B cell (primary cell): ENCODE measurements around the gene TALDO1. TPM values are rescaled to one million over a fixed set of nuclear protein-coding genes. Genes with fewer than 3 reads are reported as not detected.

Experiments used
- ATAC-seq: fragments of 200-7000 bp; cut with Tn5 transposase; one replicate; pipeline ENCODE4 v1.10.0; 2021; ENCODE audit warnings: low read depth, mild to moderate bottlenecking, moderate number of reproducible peaks, moderate library complexity
- CTCF ChIA-PET: fragments of 350-600 bp; sonication (Branson Sonifier 250); formaldehyde crosslinking; loops from one replicate; lab custom pipeline; 2021; ENCODE audit warnings: antibody characterized with exemption, inconsistent platforms; lab: Charles Lee
- POLR2A ChIA-PET: fragments of 350-600 bp; sonication (Branson Sonifier 250); formaldehyde crosslinking; loops from one replicate; lab custom pipeline; 2021; ENCODE audit warnings: antibody characterized with exemption; lab: Charles Lee
- DNase-seq: peaks from one replicate; pipeline ENCODE4 v3.0.0; 2013
- H2AFZ ChIP-seq: 2 replicates; pipeline ENCODE4 v1.6.1; 2012; ENCODE audit warnings: mild to moderate bottlenecking, low read depth, low read length; ENCODE audit not compliant: insufficient read depth, poor library complexity, severe bottlenecking
- H3K27ac ChIP-seq, 2 donors: 1 replicate in 1 of 2; 2 replicates in 1 of 2; pipeline ENCODE4 v1.5.1; 2012 to 2013; ENCODE audit warnings: low read length in 2 of 2, mild to moderate bottlenecking in 2 of 2, moderate library complexity in 1 of 2
- H3K27me3 ChIP-seq, 4 experiments: fragments of 200-600 bp in 1 of 4; sonication (generic) in 1 of 4; replicated peaks in 1 of 4; 1 replicate in 2 of 4; 2 replicates in 2 of 4; pipeline versions ENCODE4 v1.6.1 to v1.7.0; 2013 to 2016; ENCODE audit warnings: low read length in 3 of 4, mild to moderate bottlenecking in 2 of 4, mixed read lengths in 1 of 4, moderate library complexity in 1 of 4; ENCODE audit not compliant: insufficient read depth in 4 of 4, control insufficient read depth in 3 of 4; ENCODE audit errors: control extremely low read depth in 1 of 4
- H3K36me3 ChIP-seq, 2 experiments: replicated peaks in 1 of 2; 1 replicate in 1 of 2; 2 replicates in 1 of 2; pipeline versions ENCODE4 v1.6.1 to v1.7.1; 2013; ENCODE audit warnings: low read length in 1 of 2; ENCODE audit not compliant: insufficient read depth in 2 of 2, control insufficient read depth in 1 of 2; ENCODE audit errors: control extremely low read depth in 1 of 2, extremely low read depth in 1 of 2
- H3K4me1 ChIP-seq, 2 donors: fragments of 200-600 bp in 1 of 2; sonication (generic) in 1 of 2; 1 replicate in 1 of 2; 2 replicates in 1 of 2; pipeline versions ENCODE4 v1.5.1 to v1.6.1; 2013 to 2017; ENCODE audit warnings: low read length in 2 of 2; ENCODE audit not compliant: control insufficient read depth in 2 of 2, insufficient read depth in 2 of 2
- H3K4me2 ChIP-seq: replicated peaks from 2 replicates; pipeline ENCODE3; 2012; ENCODE audit warnings: mild to moderate bottlenecking, low read depth, low read length; ENCODE audit not compliant: poor library complexity, severe bottlenecking
- H3K4me3 ChIP-seq, 5 experiments: fragments of 200-600 bp in 1 of 5; sonication (generic) in 1 of 5; 1 replicate in 3 of 5; 2 replicates in 2 of 5; pipeline versions ENCODE4 v1.5.1 to v1.7.0; 2011 to 2016; ENCODE audit warnings: low read length in 4 of 5, mild to moderate bottlenecking in 4 of 5, low read depth in 2 of 5, control low read depth in 1 of 5, moderate library complexity in 1 of 5; ENCODE audit not compliant: insufficient read depth in 1 of 5; ENCODE audit errors: control extremely low read depth in 1 of 5, extremely low read depth in 1 of 5
- H3K79me2 ChIP-seq: fragments of 200-600 bp; sonication (generic); one replicate; pipeline ENCODE4 v1.6.0; 2016; ENCODE audit warnings: low read length; ENCODE audit not compliant: control insufficient read depth, insufficient read depth
- H3K9ac ChIP-seq: fragments of 200-600 bp; sonication (generic); 2 replicates; pipeline ENCODE4 v1.6.1; 2017; ENCODE audit warnings: mild to moderate bottlenecking, low read length, moderate library complexity
- H3K9me3 ChIP-seq, 3 donors: one replicate each; pipeline versions ENCODE4 v1.6.1 to v1.7.1; 2013; ENCODE audit warnings: low read length in 2 of 3; ENCODE audit not compliant: control insufficient read depth in 2 of 3, insufficient read depth in 1 of 3; ENCODE audit errors: control extremely low read depth in 1 of 3
- H4K20me1 ChIP-seq: 2 replicates; pipeline ENCODE4 v1.6.0; 2012; ENCODE audit warnings: mild to moderate bottlenecking, low read length; ENCODE audit not compliant: insufficient read depth, control insufficient read depth, poor library complexity, severe bottlenecking
- H3K27ac Mint-ChIP-seq: one replicate; pipeline ENCODE4 v1.8.0; 2021; ENCODE audit warnings: mixed read lengths
- H3K27me3 Mint-ChIP-seq: one replicate; pipeline ENCODE4 v1.8.0; 2021; ENCODE audit warnings: mixed read lengths
- H3K4me1 Mint-ChIP-seq: one replicate; pipeline ENCODE4 v1.8.0; 2021; ENCODE audit warnings: mixed read lengths
- H3K4me3 Mint-ChIP-seq: one replicate; pipeline ENCODE4 v1.8.0; 2021; ENCODE audit warnings: mixed read lengths
- H3K9me3 Mint-ChIP-seq: one replicate; pipeline ENCODE4 v1.8.0; 2022; ENCODE audit warnings: mixed read lengths; ENCODE audit not compliant: insufficient read depth
- EZH2 ChIP-seq: IDR thresholded peaks from 2 replicates; pipeline ENCODE4 v1.6.1; 2012; ENCODE audit warnings: borderline replicate concordance, low read depth, mild to moderate bottlenecking, moderate library complexity, low read length; ENCODE audit not compliant: insufficient read depth, poor library complexity, severe bottlenecking
- WGBS: methylation state at CpG from one replicate; pipeline ENCODE4 v1.1.5; 2013; ENCODE audit warnings: missing lambda C conversion rate; ENCODE audit not compliant: insufficient coverage; 5-methylcytosine and 5-hydroxymethylcytosine counted together
- intact Hi-C: fragments of 100-400 bp; cut with micrococcal nuclease; formaldehyde crosslinking; loops from one replicate; pipeline ENCODE4 v1.10.0; 2022
- polyA plus RNA-seq: library from polyadenylated mRNA; depleted of rRNA; stranded (reverse); fragments of >200 nt; gene quantifications from 2 replicates; pipeline ENCODE4 v1.2.3, GENCODE V29; 2012
- total RNA-seq, 2 donors: library from RNA; stranded (reverse); fragments of 120-200 nt in 1 of 2; gene quantifications; 1 replicate in 1 of 2; 2 replicates in 1 of 2; pipeline versions ENCODE4 v1.2.3 to v1.2.4, GENCODE V29; 2013 to 2022
- TF ChIP-seq, protein P1 (sequence below): fragments of 200-600 bp; IDR thresholded peaks from one replicate; pipeline ENCODE4 v1.8.0; 2022; ENCODE audit warnings: antibody characterized with exemption, mild to moderate bottlenecking

The TALDO1 gene
- total and polyA plus RNA-seq, 2 donors (not counting 1 experiment from before 2014, with no cell fraction given): 82.4 to 116 TPM

DNA sequence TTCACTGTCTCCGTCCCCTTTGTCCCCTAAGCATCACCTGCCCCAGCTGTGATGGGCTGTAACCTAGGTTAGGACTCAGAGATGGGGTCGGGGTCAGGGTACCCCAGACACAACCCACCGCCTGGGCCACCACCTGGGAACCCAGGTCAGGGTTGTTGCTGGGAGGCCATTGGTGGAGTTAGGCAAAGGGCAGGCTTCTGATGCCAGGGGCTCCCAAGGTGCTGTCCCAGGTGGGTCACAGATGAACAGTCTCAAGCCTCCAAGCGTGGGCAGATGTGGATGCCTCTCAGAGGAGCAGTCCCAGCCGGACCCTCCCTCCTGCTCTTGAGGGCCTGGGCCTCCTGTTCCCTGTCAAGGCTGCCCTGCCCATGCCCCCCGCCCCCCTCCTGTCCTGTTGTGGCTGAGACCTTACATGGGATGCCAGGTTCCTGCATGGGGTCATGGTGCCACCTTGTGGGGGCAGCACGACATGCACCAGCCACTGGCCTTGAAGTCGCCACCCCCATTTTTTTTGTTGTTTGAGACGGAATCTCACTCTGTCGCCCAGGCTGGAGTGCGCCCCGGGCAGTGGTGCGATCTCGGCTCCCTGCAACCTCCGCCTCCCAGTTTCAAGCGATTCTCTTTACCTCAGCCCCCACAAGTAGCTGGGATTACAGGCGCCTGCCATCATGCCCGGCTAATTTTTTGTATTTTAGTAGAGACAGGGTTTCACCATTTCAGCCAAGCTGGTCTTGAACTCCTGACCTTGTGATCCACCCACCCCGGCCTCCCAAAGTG lies 17.9 kb downstream of the TALDO1 start:
- Histone ChIP-seq H3K36me3 (peaks cover 2 to 46% of the 10 kb centered on the region in 2 experiments), H2AFZ (no peak overlapping the region), H3K79me2 (no peaks in the 10 kb centered on the region), H3K27me3 (no peaks in the 10 kb centered on the region), H3K4me1 (no peaks in the 10 kb centered on the region), H3K27ac (peak overlapping the region in 1 of 2 donors; percentile 12), H3K9ac (no peak overlapping the region), H4K20me1 (peaks cover 17% of the 10 kb centered on the region), H3K9me3 (no peaks in the 10 kb centered on the region), H3K4me2 (no peak overlapping the region), H3K4me3 (no peak overlapping the region)
- TF ChIP-seq, protein P1, sequence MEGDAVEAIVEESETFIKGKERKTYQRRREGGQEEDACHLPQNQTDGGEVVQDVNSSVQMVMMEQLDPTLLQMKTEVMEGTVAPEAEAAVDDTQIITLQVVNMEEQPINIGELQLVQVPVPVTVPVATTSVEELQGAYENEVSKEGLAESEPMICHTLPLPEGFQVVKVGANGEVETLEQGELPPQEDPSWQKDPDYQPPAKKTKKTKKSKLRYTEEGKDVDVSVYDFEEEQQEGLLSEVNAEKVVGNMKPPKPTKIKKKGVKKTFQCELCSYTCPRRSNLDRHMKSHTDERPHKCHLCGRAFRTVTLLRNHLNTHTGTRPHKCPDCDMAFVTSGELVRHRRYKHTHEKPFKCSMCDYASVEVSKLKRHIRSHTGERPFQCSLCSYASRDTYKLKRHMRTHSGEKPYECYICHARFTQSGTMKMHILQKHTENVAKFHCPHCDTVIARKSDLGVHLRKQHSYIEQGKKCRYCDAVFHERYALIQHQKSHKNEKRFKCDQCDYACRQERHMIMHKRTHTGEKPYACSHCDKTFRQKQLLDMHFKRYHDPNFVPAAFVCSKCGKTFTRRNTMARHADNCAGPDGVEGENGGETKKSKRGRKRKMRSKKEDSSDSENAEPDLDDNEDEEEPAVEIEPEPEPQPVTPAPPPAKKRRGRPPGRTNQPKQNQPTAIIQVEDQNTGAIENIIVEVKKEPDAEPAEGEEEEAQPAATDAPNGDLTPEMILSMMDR: peak; percentile 74
- no peak for TF ChIP-seq EZH2
- ChIA-PET CTCF (interaction anchor here (1.3 to 3.4 kb wide), 5 partner anchors 15 to 210 kb away, joined by 4 to 16 read pairs (median 8); no protein-coding TSS in a partner anchor), POLR2A (no interaction called here)
- Mint-ChIP-seq H3K4me3 (no peak overlapping the region), H3K4me1 (peaks cover 2% of the 10 kb centered on the region), H3K27ac (peak overlapping the region; percentile 50), H3K27me3 (no peaks in the 10 kb centered on the region), H3K9me3 (no peaks in the 10 kb centered on the region)
- ATAC-seq (peak; percentile 86), DNase-seq (peak; percentile 81)
- 79% methylated on average over 10 of the region's 19 CpGs for WGBS
- intact Hi-C loops: loop anchor here (1.0 kb wide), 4 partner anchors 37 to 317 kb away; no protein-coding TSS in a partner anchor

- Histone ChIP-seq H3K4me2 (no peak overlapping the region), H3K27ac (no peak overlapping the region), H3K4me3 (no peak overlapping the region), H3K79me2 (no peaks in the 10 kb centered on the region), H3K4me1 (no peaks in the 10 kb centered on the region), H3K9ac (no peak overlapping the region), H3K9me3 (no peaks in the 10 kb centered on the region), H3K27me3 (no peaks in the 10 kb centered on the region), H3K36me3 (peaks cover 0 to 49% of the 10 kb centered on the region in 2 experiments), H2AFZ (no peak overlapping the region), H4K20me1 (peaks cover 17% of the 10 kb centered on the region)
- ChIA-PET CTCF (interaction anchor here (0.7 to 3.4 kb wide), 4 partner anchors 19 to 211 kb away, joined by 3 to 16 read pairs (median 6); partner anchors contain the start of gene TALDO1), POLR2A (no interaction called here)
- WGBS: 98% methylated on average over 6 of the region's 8 CpGs
- Mint-ChIP-seq H3K4me1 (peaks cover 2% of the 10 kb centered on the region), H3K27me3 (no peaks in the 10 kb centered on the region), H3K27ac (no peak overlapping the region), H3K9me3 (no peaks in the 10 kb centered on the region), H3K4me3 (no peak overlapping the region)
- ATAC-seq (no peak), DNase-seq (no peak)
- TF ChIP-seq, protein P1: no peak
- TF ChIP-seq EZH2: no peak
- intact Hi-C loops: loop anchor here (1.0 kb wide), 4 partner anchors 37 to 317 kb away; no protein-coding TSS in a partner anchor
These were observed 18.5 kb downstream of the TALDO1 start for GRCh38 chr11:765802-766091.
